Esophagus (tissue), 2 donors: Measurements from ENCODE around the gene PLGRKT. TPM values are rescaled to one million over a fixed set of nuclear protein-coding genes. Genes with fewer than 3 reads are reported as not detected.
A peak's percentile ranks its signal among the peaks of the same experiment; 100 is the strongest.
"Not testable (repeated sequence)": the region's sequence is repeated elsewhere in the genome, so short reads cannot be mapped to it uniquely, and the experiment has no call there.

Experiments used
- H3K27ac ChIP-seq, 2 donors: one replicate each; pipeline ENCODE4 v1.5.1; 2013; ENCODE audit warnings: low read depth in 2 of 2, mild to moderate bottlenecking in 2 of 2, inconsistent platforms in 1 of 2, low read length in 1 of 2, moderate library complexity in 1 of 2
- H3K27me3 ChIP-seq, 2 donors: one replicate each; pipeline ENCODE4 v1.6.1; 2013; ENCODE audit warnings: low read length in 2 of 2, control low read depth in 1 of 2, mild to moderate bottlenecking in 1 of 2; ENCODE audit not compliant: insufficient read depth in 2 of 2, control insufficient read depth in 1 of 2
- H3K36me3 ChIP-seq, 2 donors: one replicate each; pipeline ENCODE4 v1.6.1; 2013; ENCODE audit warnings: low read length in 1 of 2; ENCODE audit not compliant: control insufficient read depth in 2 of 2, insufficient read depth in 2 of 2
- H3K4me1 ChIP-seq, 2 donors: one replicate each; pipeline ENCODE4 v1.6.1; 2013; ENCODE audit warnings: low read length in 1 of 2; ENCODE audit not compliant: control insufficient read depth in 2 of 2, insufficient read depth in 2 of 2
- H3K4me3 ChIP-seq, 2 donors: one replicate each; pipeline ENCODE4 v1.5.1; 2013; ENCODE audit warnings: low read length in 2 of 2, mild to moderate bottlenecking in 2 of 2, low read depth in 1 of 2, moderate library complexity in 1 of 2
- H3K9me3 ChIP-seq, 2 donors: one replicate each; pipeline ENCODE4 v1.6.1; 2013; ENCODE audit warnings: mild to moderate bottlenecking in 2 of 2, low read depth in 1 of 2, low read length in 1 of 2, moderate library complexity in 1 of 2; ENCODE audit not compliant: control insufficient read depth in 2 of 2, insufficient read depth in 1 of 2
- WGBS, 2 donors: extraction: QIAGEN DNeasy Blood & Tissue Kit; methylation state at CpG; one replicate each; pipeline ENCODE4 v1.1.7; 2013; 5-methylcytosine and 5-hydroxymethylcytosine counted together
- polyA plus RNA-seq, 2 donors: library from polyadenylated mRNA; stranded (reverse); fragments of 200-250 nt; gene quantifications; one replicate each; pipeline ENCODE4 v1.2.3, GENCODE V29; 2013
- donor health status: healthy with polysubstance abuse.
- donor health status: Bipolar disorder and iron deficiency.

The PLGRKT gene
- polyA plus RNA-seq, 2 donors: 6.7 to 19.7 TPM

DNA sequence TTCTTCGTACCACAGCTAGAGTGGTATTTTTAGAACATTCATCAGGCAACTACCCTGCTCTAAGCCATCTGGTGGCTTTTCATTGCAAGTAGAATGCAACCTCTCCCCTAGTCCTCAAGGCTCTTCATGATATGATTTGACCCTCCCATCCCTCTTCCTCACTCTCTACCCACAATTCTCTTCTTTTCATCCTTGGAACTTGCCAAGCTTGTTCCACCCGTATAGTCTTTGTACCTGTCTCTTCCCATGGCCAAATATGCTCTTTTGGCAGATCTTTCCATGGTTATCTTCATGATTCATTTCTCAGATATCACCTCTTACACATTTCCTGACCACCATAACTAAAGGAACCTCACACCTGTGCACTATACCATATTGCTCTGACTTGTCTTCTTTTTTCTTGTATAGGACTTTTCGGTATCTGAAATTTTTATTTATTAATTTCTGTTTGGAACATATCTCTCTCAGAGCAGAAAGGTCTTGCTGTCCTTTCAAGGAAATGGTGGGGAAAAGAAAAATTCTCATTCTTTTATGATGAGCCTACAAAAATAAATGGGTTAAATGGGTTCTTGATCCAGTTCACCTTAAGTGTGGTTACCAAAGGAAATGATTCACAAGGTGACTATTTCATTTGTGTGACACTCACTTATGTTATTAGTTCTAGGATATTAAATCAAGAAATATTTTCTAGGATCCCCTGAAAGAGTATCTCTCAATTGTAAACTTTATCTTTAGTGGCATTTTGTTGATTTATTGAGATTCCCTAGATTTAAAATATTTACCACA, 8.9 kb upstream of the PLGRKT start:
- no peak overlapping the region for H3K4me3 ChIP-seq
- no peaks in the 10 kb centered on the region for H3K36me3 ChIP-seq
- no peak overlapping the region for H3K27ac ChIP-seq
- no peaks in the 10 kb centered on the region for H3K9me3 ChIP-seq
- H3K4me1 ChIP-seq: no peaks in the 10 kb centered on the region
- no peaks in the 10 kb centered on the region for H3K27me3 ChIP-seq
- WGBS, 2 donors: 74 to 78% methylated on average over 3 of the region's 3 CpGs

DNA sequence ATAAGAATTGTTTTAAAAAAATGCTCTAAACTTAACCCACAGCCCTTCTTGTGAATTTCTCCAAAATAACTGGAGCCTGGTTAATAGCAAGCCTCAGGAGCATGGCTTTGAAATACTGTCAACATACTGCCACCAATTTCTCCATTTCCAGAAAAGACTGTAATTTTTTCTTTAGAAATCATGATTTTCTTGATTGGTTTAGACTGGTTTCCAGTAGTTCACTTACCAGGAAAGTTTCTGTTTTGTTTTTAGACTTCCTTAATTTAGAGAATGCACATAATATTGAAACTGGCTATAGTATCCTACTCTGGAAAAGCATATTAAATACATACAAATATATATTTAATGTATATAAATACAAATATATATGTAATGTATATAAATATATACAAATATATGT, 8.2 kb upstream of the PLGRKT start:
- H3K4me1 ChIP-seq: no peaks in the 10 kb centered on the region
- H3K36me3 ChIP-seq: no peaks in the 10 kb centered on the region
- H3K9me3 ChIP-seq: no peaks in the 10 kb centered on the region
- H3K4me3 ChIP-seq: no peak overlapping the region
- no peak overlapping the region for H3K27ac ChIP-seq
- no peaks in the 10 kb centered on the region for H3K27me3 ChIP-seq

DNA sequence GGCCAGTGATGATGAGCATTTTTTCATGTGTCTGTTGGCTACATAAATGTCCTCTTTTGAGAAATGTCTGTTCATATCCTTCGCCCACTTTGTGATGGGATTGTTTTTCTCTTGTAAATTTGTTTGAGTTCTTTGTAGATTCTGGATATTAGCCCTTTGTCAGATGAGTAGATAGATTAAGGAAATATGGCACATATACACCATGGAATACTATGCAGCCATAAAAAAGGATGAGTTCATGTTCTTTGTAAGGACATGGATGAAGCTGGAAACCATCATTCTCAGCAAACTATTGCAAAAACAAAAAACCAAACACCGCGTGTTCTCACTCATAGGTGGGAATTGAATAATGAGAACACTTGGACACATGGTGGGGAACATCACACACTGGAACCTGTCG, 7.4 kb upstream of the PLGRKT start:
- not testable (repeated sequence) for H3K27ac ChIP-seq, H3K27me3 ChIP-seq, H3K9me3 ChIP-seq, H3K4me1 ChIP-seq, H3K36me3 ChIP-seq, H3K4me3 ChIP-seq
- WGBS, 2 donors: 92% methylated on average over 4 of the region's 4 CpGs

DNA sequence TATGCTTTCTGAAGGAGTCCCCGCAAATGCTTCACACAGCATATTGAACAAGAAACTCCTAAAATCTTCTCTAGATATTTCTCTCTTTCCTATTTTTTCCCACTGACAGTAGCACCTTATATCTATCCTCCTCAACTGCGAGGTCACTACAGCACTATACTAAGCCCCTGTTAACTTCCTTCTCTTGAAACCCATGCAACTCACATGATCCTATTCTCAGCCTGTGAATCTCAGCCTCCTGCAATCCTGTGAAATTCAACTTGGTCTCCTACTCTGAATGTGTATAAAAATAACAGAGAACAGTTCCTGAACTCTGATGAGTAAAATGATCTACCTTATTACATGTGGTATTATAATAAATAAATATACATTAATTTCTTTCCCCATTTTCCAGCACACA, 6.1 kb upstream of the PLGRKT start:
- Histone ChIP-seq H3K36me3 (no peaks in the 10 kb centered on the region), H3K27me3 (no peaks in the 10 kb centered on the region), H3K9me3 (no peaks in the 10 kb centered on the region), H3K27ac (no peak overlapping the region), H3K4me3 (no peak overlapping the region), H3K4me1 (no peaks in the 10 kb centered on the region)
- WGBS, 2 donors: 78 to 81% methylated on average over 2 of the region's 2 CpGs

DNA sequence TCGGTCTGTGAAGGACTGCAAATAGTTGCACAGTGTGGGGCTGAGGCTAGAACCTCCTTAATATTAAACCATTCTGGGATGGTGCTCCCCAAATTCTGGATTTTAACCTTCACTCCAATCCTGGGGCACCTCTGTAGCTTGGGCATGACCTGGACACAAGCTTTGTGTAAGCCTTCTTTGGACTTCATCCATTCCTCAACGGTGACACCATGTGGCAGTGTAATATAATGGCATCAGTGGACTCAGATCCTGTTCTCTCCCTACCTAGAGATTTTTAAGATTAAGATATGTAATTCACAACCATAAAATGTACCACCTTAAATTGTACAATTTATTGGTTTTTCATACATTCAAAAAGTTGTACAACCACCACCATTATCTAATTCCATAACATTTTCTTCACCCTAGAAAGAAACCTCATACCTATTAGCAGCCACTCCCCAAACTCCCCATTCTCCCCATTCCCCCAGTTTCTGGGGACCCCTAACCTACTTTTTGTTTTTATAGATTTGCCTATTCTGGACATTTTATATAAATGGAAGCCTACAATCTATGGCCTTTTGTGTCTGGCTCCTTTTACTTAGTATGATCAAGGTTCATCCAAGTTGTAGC, 4.8 kb upstream of the PLGRKT start:
- H3K36me3 ChIP-seq: no peaks in the 10 kb centered on the region
- 49 to 50% methylated on average over 2 of the region's 2 CpGs for WGBS, 2 donors
- no peaks in the 10 kb centered on the region for H3K27me3 ChIP-seq
- no peaks in the 10 kb centered on the region for H3K9me3 ChIP-seq
- no peak overlapping the region for H3K4me3 ChIP-seq
- no peaks in the 10 kb centered on the region for H3K4me1 ChIP-seq
- no peak overlapping the region for H3K27ac ChIP-seq

DNA sequence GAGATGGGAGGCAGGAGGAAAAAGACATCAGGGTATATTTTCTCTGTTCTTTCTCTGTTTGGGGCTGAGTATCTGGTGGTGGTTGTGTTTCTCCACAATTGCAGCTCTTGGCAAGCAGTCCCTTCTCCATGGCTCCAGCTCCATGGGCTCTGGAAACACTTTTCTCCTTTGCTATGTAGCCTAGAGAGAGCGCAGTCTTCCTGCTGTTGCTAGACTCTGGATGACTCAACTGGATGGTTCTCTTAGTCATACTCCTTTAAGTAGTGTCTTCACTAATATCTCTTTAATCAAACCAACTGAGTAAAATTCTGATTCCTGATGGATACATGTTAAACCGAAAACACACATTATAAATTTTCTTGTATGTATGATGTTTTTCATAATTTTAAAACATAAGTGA, 3.3 kb upstream of the PLGRKT start:
- WGBS, 2 donors: 88 to 92% methylated on average over 2 of the region's 2 CpGs
- Histone ChIP-seq H3K9me3 (no peaks in the 10 kb centered on the region), H3K27me3 (no peaks in the 10 kb centered on the region), H3K4me1 (no peaks in the 10 kb centered on the region), H3K4me3 (no peak overlapping the region), H3K27ac (no peak overlapping the region), H3K36me3 (no peaks in the 10 kb centered on the region)

DNA sequence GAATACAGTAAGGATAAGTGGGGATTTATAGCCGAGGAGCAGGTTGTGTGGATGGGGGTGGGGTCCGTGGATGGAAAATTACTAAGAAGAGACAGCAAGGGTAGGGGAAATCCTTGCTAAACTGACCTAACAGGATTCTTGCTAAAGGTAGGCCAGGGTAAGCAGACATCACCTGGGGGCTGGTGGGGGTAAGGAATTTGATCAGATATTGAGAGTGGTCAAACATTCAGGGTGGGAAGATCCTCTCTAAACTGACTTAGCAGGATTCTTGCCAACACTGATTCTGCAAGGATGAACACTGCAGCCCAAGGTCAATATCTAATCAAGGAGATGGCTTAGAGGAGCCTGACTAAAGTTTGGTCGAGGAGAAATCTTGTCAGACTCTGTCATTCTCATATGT, 2.7 kb upstream of the PLGRKT start:
- WGBS, 2 donors: 78 to 86% methylated on average over 3 of the region's 3 CpGs
- Histone ChIP-seq H3K27me3 (no peaks in the 10 kb centered on the region), H3K36me3 (peaks cover 0 to 2% of the 10 kb centered on the region in 2 donors), H3K4me1 (no peaks in the 10 kb centered on the region), H3K9me3 (no peaks in the 10 kb centered on the region), H3K27ac (no peak overlapping the region), H3K4me3 (no peak overlapping the region)

DNA sequence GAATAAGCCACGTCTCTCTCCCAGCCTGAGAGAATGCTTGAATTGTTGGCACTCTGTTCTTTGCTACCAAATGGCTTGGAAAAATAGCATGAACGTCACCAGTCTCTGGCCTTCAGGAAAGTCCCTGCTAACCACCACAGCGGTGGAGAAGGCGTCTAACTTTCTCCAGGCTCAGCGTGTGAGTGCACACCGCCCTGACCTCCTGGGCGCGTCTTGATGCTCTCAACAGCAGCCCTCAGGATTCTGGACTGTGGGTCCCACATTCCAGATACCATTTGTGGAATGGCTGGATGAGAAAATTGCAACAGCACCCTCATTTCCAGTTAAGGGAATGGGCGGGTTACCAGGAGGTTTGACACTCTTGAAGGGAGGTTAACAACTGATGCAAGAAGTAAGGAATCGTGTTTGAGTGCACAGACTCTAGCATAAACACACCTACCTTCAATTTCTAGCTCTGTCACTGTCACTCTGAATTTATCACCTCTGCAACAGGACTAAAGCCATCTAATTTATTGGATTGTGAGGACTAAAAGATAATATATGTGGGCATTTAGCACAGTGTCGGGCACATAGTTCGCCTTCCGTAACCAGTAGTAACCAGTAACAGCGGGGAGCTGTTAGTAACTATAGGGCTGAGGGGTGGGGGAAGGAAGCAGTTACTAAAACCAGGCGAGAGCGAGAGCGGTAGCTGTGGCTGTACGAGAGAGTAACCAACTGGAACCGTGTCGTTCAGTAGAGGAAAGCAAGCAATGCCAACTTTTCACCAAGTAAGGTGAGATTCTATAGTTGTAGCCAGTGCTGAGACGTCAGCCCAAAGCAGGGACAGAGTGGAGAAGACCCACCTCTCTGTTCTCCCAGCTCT, 807 bp upstream of the PLGRKT start:
- H3K27me3 ChIP-seq: no peaks in the 10 kb centered on the region
- peak overlapping the region in 1 of 2 donors; percentile 69 for H3K4me3 ChIP-seq
- H3K27ac ChIP-seq: peak overlapping the region; percentile 87 to 94
- H3K4me1 ChIP-seq: no peaks in the 10 kb centered on the region
- no peaks in the 10 kb centered on the region for H3K9me3 ChIP-seq
- H3K36me3 ChIP-seq: peaks cover 0 to 6% of the 10 kb centered on the region in 2 donors
- WGBS, 2 donors: 59 to 63% methylated on average over 21 of the region's 21 CpGs

DNA sequence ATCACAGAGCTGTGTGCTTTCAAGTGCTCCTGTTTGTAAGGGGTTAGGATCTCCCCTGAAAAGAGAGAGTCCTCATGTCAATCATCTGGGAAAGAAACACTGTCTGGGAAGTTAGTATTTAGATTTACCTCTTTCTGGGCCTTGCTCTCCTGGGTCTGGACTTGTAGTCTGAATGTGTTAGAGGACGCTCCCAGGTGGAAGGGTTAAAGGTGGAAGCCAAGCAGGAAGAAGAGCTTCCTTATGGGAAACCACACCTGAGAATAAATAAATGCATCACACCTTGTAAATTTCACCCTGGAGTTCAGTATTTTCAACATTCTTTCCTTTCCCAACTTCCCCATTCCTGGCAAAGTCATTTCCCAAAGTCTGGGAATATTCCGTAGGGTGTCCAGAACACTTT, 1.3 kb downstream of the PLGRKT start:
- Histone ChIP-seq H3K9me3 (no peaks in the 10 kb centered on the region), H3K27me3 (no peaks in the 10 kb centered on the region), H3K27ac (no peak overlapping the region), H3K4me1 (no peaks in the 10 kb centered on the region), H3K4me3 (no peak overlapping the region), H3K36me3 (peaks cover 0 to 6% of the 10 kb centered on the region in 2 donors)
- 84% methylated on average over 2 of the region's 2 CpGs for WGBS, 2 donors
